Right forelimb (tissue), 1 donor: ENCODE measurements around the gene CDKN2AIP.
A peak's percentile ranks its signal among the peaks of the same experiment; 100 is the strongest.
"Not testable (repeated sequence)": the region's sequence is repeated elsewhere in the genome, so short reads cannot be mapped to it uniquely, and the experiment has no call there.

Experiments used
- DNase-seq: peaks from one replicate; pipeline ENCODE4 v3.0.0-alpha.2; 2018

Gene CDKN2AIP

GRCh38 chr4:183449193-183449882 lies 4.9 kb downstream of the CDKN2AIP start:
- no peak for DNase-seq

- no peak for DNase-seq
Observed at GRCh38 chr4:183450108-183450507, 5.7 kb downstream of the CDKN2AIP start.

- DNase-seq = no peak
Observed at GRCh38 chr4:183455431-183456195, 11.2 kb downstream of the CDKN2AIP start.

GRCh38 chr4:183458005-183458404 lies 13.6 kb downstream of the CDKN2AIP start:
- no peak for DNase-seq

GRCh38 chr4:183463903-183464619 lies 19.6 kb downstream of the CDKN2AIP start:
- DNase-seq = not testable (repeated sequence)

- DNase-seq = not testable (repeated sequence)
Observed at GRCh38 chr4:183465879-183466278, 21.4 kb downstream of the CDKN2AIP start.

GRCh38 chr4:183467246-183467645 lies 22.8 kb downstream of the CDKN2AIP start:
- DNase-seq = no peak

- DNase-seq = no peak
Observed at GRCh38 chr4:183468210-183469095, 24.0 kb downstream of the CDKN2AIP start.

- DNase-seq = no peak
Observed at GRCh38 chr4:183469285-183469684, 24.8 kb downstream of the CDKN2AIP start.

- DNase-seq = no peak
Observed at GRCh38 chr4:183469936-183470335, 25.5 kb downstream of the CDKN2AIP start.

- DNase-seq = no peak
Observed at GRCh38 chr4:183470821-183471220, 26.4 kb downstream of the CDKN2AIP start.

- peak; percentile 91 for DNase-seq
Observed at GRCh38 chr4:183471946-183472708, 27.7 kb downstream of the CDKN2AIP start.

- no peak for DNase-seq
Observed at GRCh38 chr4:183478123-183478522, 33.7 kb downstream of the CDKN2AIP start.

GRCh38 chr4:183478926-183479325 lies 34.5 kb downstream of the CDKN2AIP start:
- no peak for DNase-seq

GRCh38 chr4:183482515-183483095 lies 38.2 kb downstream of the CDKN2AIP start:
- DNase-seq = not testable (repeated sequence)

- DNase-seq = no peak
Observed at GRCh38 chr4:183483997-183484396, 39.6 kb downstream of the CDKN2AIP start.

GRCh38 chr4:183485411-183486160 lies 41.1 kb downstream of the CDKN2AIP start:
- DNase-seq = no peak

GRCh38 chr4:183492791-183493222 lies 48.4 kb downstream of the CDKN2AIP start:
- DNase-seq = no peak

- DNase-seq = no peak
Observed at GRCh38 chr4:183493246-183493645, 48.8 kb downstream of the CDKN2AIP start.

GRCh38 chr4:183495184-183495583 lies 50.7 kb downstream of the CDKN2AIP start:
- DNase-seq = no peak
